Astrocyte (in vitro differentiated cells and primary cell): ENCODE measurements around the gene SH3GLB2.

Experiments used
- EZH2 ChIP-seq: IDR thresholded peaks from 2 replicates; pipeline ENCODE4 v1.6.1; 2012; ENCODE audit warnings: mild to moderate bottlenecking, low read length, inconsistent platforms; ENCODE audit not compliant: insufficient read depth
- TF ChIP-seq, protein P1 (sequence below): IDR thresholded peaks from 2 replicates; pipeline ENCODE4 v1.5.1; 2011; ENCODE audit warnings: low read depth, mild to moderate bottlenecking, inconsistent platforms, low read length, moderate library complexity; ENCODE audit not compliant: insufficient read depth

GRCh38 chr9:129007766-129008468 lies 20.2 kb downstream of the SH3GLB2 start:
- TF ChIP-seq EZH2: no peak
- TF ChIP-seq, protein P1, sequence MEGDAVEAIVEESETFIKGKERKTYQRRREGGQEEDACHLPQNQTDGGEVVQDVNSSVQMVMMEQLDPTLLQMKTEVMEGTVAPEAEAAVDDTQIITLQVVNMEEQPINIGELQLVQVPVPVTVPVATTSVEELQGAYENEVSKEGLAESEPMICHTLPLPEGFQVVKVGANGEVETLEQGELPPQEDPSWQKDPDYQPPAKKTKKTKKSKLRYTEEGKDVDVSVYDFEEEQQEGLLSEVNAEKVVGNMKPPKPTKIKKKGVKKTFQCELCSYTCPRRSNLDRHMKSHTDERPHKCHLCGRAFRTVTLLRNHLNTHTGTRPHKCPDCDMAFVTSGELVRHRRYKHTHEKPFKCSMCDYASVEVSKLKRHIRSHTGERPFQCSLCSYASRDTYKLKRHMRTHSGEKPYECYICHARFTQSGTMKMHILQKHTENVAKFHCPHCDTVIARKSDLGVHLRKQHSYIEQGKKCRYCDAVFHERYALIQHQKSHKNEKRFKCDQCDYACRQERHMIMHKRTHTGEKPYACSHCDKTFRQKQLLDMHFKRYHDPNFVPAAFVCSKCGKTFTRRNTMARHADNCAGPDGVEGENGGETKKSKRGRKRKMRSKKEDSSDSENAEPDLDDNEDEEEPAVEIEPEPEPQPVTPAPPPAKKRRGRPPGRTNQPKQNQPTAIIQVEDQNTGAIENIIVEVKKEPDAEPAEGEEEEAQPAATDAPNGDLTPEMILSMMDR: no peak
